Left hindlimb (tissue), 1 donor: ENCODE measurements around the gene YWHAH.

Experiments used
- DNase-seq: peaks from one replicate; pipeline ENCODE4 v3.0.0-alpha.2; 2018

The YWHAH gene

GRCh38 chr22:31983911-31984656, 39.7 kb downstream of the YWHAH start:
- no peak for DNase-seq

- DNase-seq, result no peak
Measured at GRCh38 chr22:31987218-31987617, 42.9 kb downstream of the YWHAH start.

DNA sequence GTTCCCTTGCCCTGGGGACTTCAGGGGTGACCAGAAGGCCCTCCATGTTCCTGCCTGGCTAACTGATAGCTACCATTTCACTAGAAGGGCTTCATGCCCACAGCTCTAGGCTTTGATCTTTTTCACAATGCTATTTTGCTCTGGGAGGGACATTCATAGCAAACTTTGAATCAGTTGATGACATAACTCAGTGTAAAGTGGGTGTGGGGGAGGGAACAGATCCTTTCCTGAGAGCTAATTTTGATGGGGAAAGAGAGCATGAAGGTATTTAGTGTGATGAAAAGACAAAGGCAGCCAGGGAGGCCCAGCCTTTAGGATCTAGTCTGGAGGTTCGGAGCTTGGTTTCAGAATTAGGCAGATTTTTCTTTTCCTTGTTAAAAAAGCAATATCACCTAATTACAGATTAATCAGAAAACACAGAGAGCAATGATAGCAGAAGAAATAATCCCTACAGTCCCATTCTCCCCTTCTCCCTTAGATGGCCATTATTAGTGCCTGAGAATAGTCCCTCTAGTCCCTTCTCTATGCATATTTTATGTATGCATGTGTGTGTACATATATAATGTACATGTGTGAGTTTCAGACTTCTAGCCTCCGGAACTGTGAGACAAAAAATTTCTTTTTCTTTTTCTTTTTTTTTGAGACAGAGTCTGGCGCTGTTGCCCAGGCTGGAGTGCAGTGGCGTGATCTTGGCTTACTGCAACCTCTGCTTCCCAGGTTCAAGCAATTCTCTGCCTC, 46.9 kb downstream of the YWHAH start:
- no peak for DNase-seq

GRCh38 chr22:31995046-31995445, 50.7 kb downstream of the YWHAH start:
- no peak for DNase-seq

DNA sequence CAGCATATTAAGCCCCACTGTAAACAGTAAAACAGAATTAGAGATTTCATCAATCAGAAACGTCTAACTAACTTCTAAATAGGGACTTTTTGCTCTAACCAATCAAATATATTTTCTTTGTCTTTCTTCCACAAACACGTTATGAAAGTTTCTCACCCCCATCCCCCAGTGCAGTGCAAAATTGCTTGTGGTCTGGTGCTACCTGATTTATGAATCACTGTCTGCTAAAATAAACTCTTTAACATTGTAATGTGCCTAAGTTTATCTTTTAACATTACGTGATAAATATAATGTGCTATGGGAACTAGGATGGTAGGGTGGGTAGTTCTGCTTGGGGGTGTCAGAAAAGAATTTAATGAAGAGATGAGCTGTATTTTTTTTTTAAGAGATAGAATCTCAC, 51.5 kb downstream of the YWHAH start:
- no peak for DNase-seq

DNA sequence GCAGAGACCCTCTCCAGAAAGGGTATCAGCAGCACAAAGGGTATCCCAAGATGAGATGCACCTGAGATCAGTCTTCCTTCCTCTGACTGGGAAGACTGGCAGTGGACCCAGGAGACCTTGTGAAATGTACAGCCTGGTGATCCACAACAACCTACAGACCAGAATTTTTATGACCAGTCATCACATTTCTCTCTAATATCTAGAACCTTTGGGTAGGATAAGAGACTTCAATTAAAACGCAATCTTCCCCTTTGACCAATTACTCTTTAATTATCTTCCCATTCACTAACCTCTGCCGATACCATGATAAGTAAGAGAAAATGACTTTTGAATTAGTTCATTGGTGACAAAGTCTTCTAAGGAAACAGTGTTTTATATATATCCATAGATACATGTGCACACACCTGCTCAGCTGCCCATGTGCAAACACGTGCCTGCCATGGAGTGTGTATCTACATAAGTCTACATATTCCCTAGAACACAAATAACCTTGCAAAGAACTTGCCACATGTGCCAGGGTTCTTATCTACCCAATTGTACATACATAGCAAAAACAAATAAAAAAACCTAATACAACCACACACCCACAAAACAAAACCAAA, 54.5 kb downstream of the YWHAH start:
- DNase-seq, result no peak

DNA sequence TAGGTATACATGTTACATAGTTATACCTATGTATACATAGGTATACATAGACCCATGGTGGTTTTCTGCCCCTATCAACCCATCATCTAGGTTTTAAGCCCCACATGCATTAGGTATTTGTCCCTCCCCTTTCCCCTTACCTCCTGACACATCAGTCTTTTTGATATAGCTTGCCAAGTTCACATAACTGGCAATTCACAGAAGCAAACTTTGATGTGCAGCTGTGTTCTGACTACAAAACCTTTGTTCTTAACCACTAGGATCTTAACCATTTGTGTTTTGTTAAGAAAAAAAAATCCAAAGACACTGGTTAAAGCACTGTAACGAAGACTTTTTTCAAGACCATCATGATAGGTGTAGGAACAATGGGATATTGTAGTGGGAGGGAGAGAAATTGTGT, 55.8 kb downstream of the YWHAH start:
- DNase-seq, result no peak

GRCh38 chr22:32005453-32005852, 61.1 kb downstream of the YWHAH start:
- no peak for DNase-seq
